NCI-H82 treated with DMSO at 0.1 percent for 48 hours (cell line): ENCODE results near the gene IKBKG.
"Not testable (repeated sequence)": the region's sequence is repeated elsewhere in the genome, so short reads cannot be mapped to it uniquely, and the experiment has no call there.

Experiments
- DNase-seq: peaks from one replicate; lab custom pipeline; 2025; ENCODE audit not compliant: unreplicated experiment; lab: John Stamatoyannopoulos, UW

IKBKG gene

GRCh38 chrX:154526901-154527675, 20.3 kb upstream of the IKBKG start:
- DNase-seq = peak; percentile 57

- no peak for DNase-seq
These were observed 18.2 kb upstream of the IKBKG start for GRCh38 chrX:154529206-154529612.

GRCh38 chrX:154530286-154530685, 17.1 kb upstream of the IKBKG start:
- no peak for DNase-seq

GRCh38 chrX:154531626-154532025, 15.8 kb upstream of the IKBKG start:
- no peak for DNase-seq

GRCh38 chrX:154532690-154533089, 14.7 kb upstream of the IKBKG start:
- DNase-seq = no peak

- DNase-seq = peak; percentile 44
These were observed 12.7 kb upstream of the IKBKG start for GRCh38 chrX:154534526-154535322.

- DNase-seq = no peak
These were observed 11.5 kb upstream of the IKBKG start for GRCh38 chrX:154535892-154536291.

GRCh38 chrX:154539077-154539476, 8.3 kb upstream of the IKBKG start:
- DNase-seq = no peak

GRCh38 chrX:154540365-154540764, 7.1 kb upstream of the IKBKG start:
- not testable (repeated sequence) for DNase-seq

- no peak for DNase-seq
These were observed 6.4 kb upstream of the IKBKG start for GRCh38 chrX:154540897-154541535.

GRCh38 chrX:154541589-154541895, 5.9 kb upstream of the IKBKG start:
- DNase-seq = no peak

GRCh38 chrX:154541896-154542722, 5.3 kb upstream of the IKBKG start:
- DNase-seq = no peak

GRCh38 chrX:154542723-154543424, 4.5 kb upstream of the IKBKG start:
- no peak for DNase-seq

GRCh38 chrX:154545673-154546274, 1.6 kb upstream of the IKBKG start:
- DNase-seq = no peak

GRCh38 chrX:154546354-154547244, 821 bp upstream of the IKBKG start, which contains the start of gene G6PD:
Gene G6PD (minus strand): TSS chrX:154546846. CDS start chrX:154546155, 691 bp downstream.
- no peak for DNase-seq

GRCh38 chrX:154548028-154548316, 552 bp downstream of the IKBKG start:
- DNase-seq = no peak

GRCh38 chrX:154549766-154550165, 2.3 kb downstream of the IKBKG start:
- no peak for DNase-seq

GRCh38 chrX:154552112-154552806, 4.8 kb downstream of the IKBKG start:
- not testable (repeated sequence) for DNase-seq
